ENCODE measurements around the gene SGO2. TPM values are rescaled to one million over a fixed set of nuclear protein-coding genes. Genes with fewer than 3 reads are reported as not detected.

The SGO2 gene
- total RNA-seq, 1 experiment from 2014 or later: 25.4 TPM

- Histone ChIP-seq H3K27ac (ENCODE audit: low read depth, low read length) (no peak overlapping the region), H3K9me3 (ENCODE audit: control insufficient read depth in 1 of 2, insufficient read depth in 1 of 2, low read depth in 1 of 2, low read length in 2 of 2) (no peaks in the 10 kb centered on the region), H3K27me3 (ENCODE audit: insufficient read depth, low read length) (no peaks in the 10 kb centered on the region), H3K4me3 (replicated peaks in 1 of 2; ENCODE audit: low read depth in 1 of 2, low read length in 2 of 2) (no peak overlapping the region), H3K4me2 (ENCODE audit: low read length) (no peak overlapping the region), H3K36me3 (ENCODE audit: control insufficient read depth in 1 of 2, insufficient read depth in 2 of 2, low read length in 2 of 2) (no peaks in the 10 kb centered on the region), H3K4me1 (ENCODE audit: control insufficient read depth in 1 of 2, insufficient read depth in 2 of 2, low read length in 2 of 2) (peaks cover 0 to 10% of the 10 kb centered on the region in 2 experiments; a peak in 2 of 4 replicates), H3K9ac (ENCODE audit: low read length) (no peak overlapping the region), H2AFZ (ENCODE audit: low read depth, low read length, poor library complexity, severe bottlenecking) (no peak overlapping the region), H3K79me2 (ENCODE audit: insufficient read depth, low read length) (no peaks in the 10 kb centered on the region), H4K20me1 (ENCODE audit: insufficient read depth) (no peaks in the 10 kb centered on the region), H3K9me2 (ENCODE audit: insufficient read depth) (no peaks in the 10 kb centered on the region)
- CTCF ChIA-PET: interaction anchor here (1.4 kb wide), 1 partner anchor 13 kb away, joined by 3 read pairs; no protein-coding TSS in a partner anchor
- RAD21 ChIA-PET (ENCODE audit: low non-redundant PET in 1 of 2, low total read pairs in 2 of 2, uncharacterized antibody in 2 of 2, unreplicated experiment in 2 of 2): no interaction called here
- POLR2A ChIA-PET: no interaction called here
- TF ChIP-seq SRF (IDR thresholded peaks at IDR 0.05; ENCODE audit: low read depth): no peak
- no peak for TF ChIP-seq RAD21 (IDR thresholded peaks at IDR 0.05; ENCODE audit: low read depth)
- no peak for TF ChIP-seq SIN3A (IDR thresholded peaks at IDR 0.05; ENCODE audit: low read depth)
- no peak for TF ChIP-seq POLR2A (IDR thresholded peaks at IDR 0.05; ENCODE audit: borderline replicate concordance, extremely low read depth, insufficient read depth, insufficient read length)
- TF ChIP-seq EZH2 (IDR thresholded peaks at IDR 0.05): no peak
- TF ChIP-seq REST (IDR thresholded peaks at IDR 0.05; ENCODE audit: low read depth): no peak
- no peak for TF ChIP-seq ZBTB33 (IDR thresholded peaks at IDR 0.05; ENCODE audit: extremely low read depth, insufficient replicate concordance, low read length)
- TF ChIP-seq FOSL1 (IDR thresholded peaks at IDR 0.05; ENCODE audit: low read depth): no peak
- no peak for TF ChIP-seq CEBPB (IDR thresholded peaks at IDR 0.05; ENCODE audit: low read depth)
- no peak for TF ChIP-seq ATF3 (IDR thresholded peaks at IDR 0.05)
- TF ChIP-seq TCF7L2 (IDR thresholded peaks at IDR 0.05; ENCODE audit: borderline replicate concordance, extremely low read depth, insufficient read depth, insufficient read length): no peak
- no peak for TF ChIP-seq MAX (IDR thresholded peaks at IDR 0.05)
- TF ChIP-seq YY1 (IDR thresholded peaks at IDR 0.05; ENCODE audit: extremely low read depth, insufficient replicate concordance, low read depth, low read length): no peak
- TF ChIP-seq ZFX (IDR thresholded peaks at IDR 0.05): no peak
- TF ChIP-seq CTCF (IDR thresholded peaks at IDR 0.05 in 2 of 3, conservative IDR thresholded peaks at IDR 0.05 in 1 of 3; ENCODE audit: borderline replicate concordance in 1 of 3, insufficient read depth in 1 of 3, low read depth in 2 of 3, low read length in 2 of 3): no peak
- TF ChIP-seq EGR1 (IDR thresholded peaks at IDR 0.05; ENCODE audit: low read depth): no peak
- no peak for TF ChIP-seq ELF1 (IDR thresholded peaks at IDR 0.05; ENCODE audit: borderline replicate concordance, low read depth)
- TF ChIP-seq JUND (IDR thresholded peaks at IDR 0.05): no peak
- TF ChIP-seq POLR2AphosphoS5 (IDR thresholded peaks at IDR 0.05; ENCODE audit: low read depth, low read length): no peak
- intact Hi-C loops (cut with micrococcal nuclease): no loop called here
- DNase-seq (ENCODE audit: low read depth, low spot score) (no peak), ATAC-seq (no peak)
- BruUV-seq (replicated peaks): no TSS peak
These were observed 76.6 kb downstream of the SGO2 start for GRCh38 chr2:200602584-200602983.
